HG03280 (cell line): ENCODE results near the gene CST9.

ENCODE experiments used
- ATAC-seq: cut with Tn5 transposase; IDR thresholded peaks from one replicate; pipeline ENCODE4 v1.9.1; 2021; ENCODE audit warnings: mild to moderate bottlenecking, moderate library complexity; ENCODE audit not compliant: unreplicated experiment

CST9 gene

GRCh38 chr20:23605867-23606651 lies at the start of gene CST9:
Gene CST9 (minus strand): TSS chr20:23605917. CDS start chr20:23605864, 53 bp downstream.
- no peak for ATAC-seq

- no peak for ATAC-seq
Measured at GRCh38 chr20:23654717-23655116, 49.0 kb upstream of the CST9 start.

GRCh38 chr20:23654000-23654399 lies 48.3 kb upstream of the CST9 start:
- no peak for ATAC-seq

- no peak for ATAC-seq
Measured at GRCh38 chr20:23653400-23653938, 47.8 kb upstream of the CST9 start.

- no peak for ATAC-seq
Measured at GRCh38 chr20:23652926-23653325, 47.2 kb upstream of the CST9 start.

GRCh38 chr20:23652371-23652770 lies 46.7 kb upstream of the CST9 start:
- no peak for ATAC-seq

- no peak for ATAC-seq
Measured at GRCh38 chr20:23651117-23651516, 45.4 kb upstream of the CST9 start.

GRCh38 chr20:23649830-23650417 lies 44.2 kb upstream of the CST9 start:
- ATAC-seq, result no peak

- no peak for ATAC-seq
Measured at GRCh38 chr20:23649242-23649641, 43.5 kb upstream of the CST9 start.

- no peak for ATAC-seq
Measured at GRCh38 chr20:23647346-23647745, 41.6 kb upstream of the CST9 start.

- ATAC-seq, result no peak
Measured at GRCh38 chr20:23646106-23646873, 40.6 kb upstream of the CST9 start.

- no peak for ATAC-seq
Measured at GRCh38 chr20:23645575-23645974, 39.9 kb upstream of the CST9 start.

GRCh38 chr20:23644164-23644563 lies 38.4 kb upstream of the CST9 start:
- no peak for ATAC-seq

- no peak for ATAC-seq
Measured at GRCh38 chr20:23643659-23644058, 37.9 kb upstream of the CST9 start.

- no peak for ATAC-seq
Measured at GRCh38 chr20:23641936-23642751, 36.4 kb upstream of the CST9 start.

GRCh38 chr20:23640671-23641667 lies 35.3 kb upstream of the CST9 start:
- ATAC-seq, result no peak

GRCh38 chr20:23640018-23640601 lies 34.4 kb upstream of the CST9 start:
- no peak for ATAC-seq

GRCh38 chr20:23639490-23639958 lies 33.8 kb upstream of the CST9 start:
- ATAC-seq, result no peak

GRCh38 chr20:23638309-23638708 lies 32.6 kb upstream of the CST9 start:
- ATAC-seq, result no peak
